Endodermal cell (in vitro differentiated cells): ENCODE results near the gene PAQR9. TPM values are rescaled to one million over a fixed set of nuclear protein-coding genes. Genes with fewer than 3 reads are reported as not detected.

ENCODE experiments used
- DNase-seq: peaks from one replicate; pipeline ENCODE4 v3.0.0-alpha.2; 2017
- H3K27ac ChIP-seq: 2 replicates; pipeline ENCODE4 v1.5.1; 2013; ENCODE audit warnings: mild to moderate bottlenecking, low read depth, low read length, moderate library complexity
- H3K27me3 ChIP-seq: 2 replicates; pipeline ENCODE4 v1.6.1; 2013; ENCODE audit warnings: mild to moderate bottlenecking, low read length, moderate library complexity; ENCODE audit not compliant: insufficient read depth, control insufficient read depth, poor library complexity, severe bottlenecking
- H3K36me3 ChIP-seq: 2 replicates; pipeline ENCODE4 v1.7.0; 2013; ENCODE audit warnings: mild to moderate bottlenecking, low read length, moderate library complexity; ENCODE audit not compliant: control insufficient read depth, insufficient read depth
- H3K4me1 ChIP-seq: one replicate; pipeline ENCODE4 v1.7.0; 2013; ENCODE audit warnings: low read length; ENCODE audit not compliant: control insufficient read depth, insufficient read depth
- H3K4me3 ChIP-seq: 2 replicates; pipeline ENCODE4 v1.5.1; 2013; ENCODE audit warnings: mild to moderate bottlenecking, low read length, moderate library complexity
- H3K9ac ChIP-seq: 2 replicates; pipeline ENCODE4 v1.6.1; 2013; ENCODE audit warnings: mild to moderate bottlenecking, low read length, moderate library complexity; ENCODE audit not compliant: poor library complexity, severe bottlenecking; ENCODE audit errors: extremely low read depth
- H3K9me3 ChIP-seq: 2 replicates; pipeline ENCODE4 v1.6.1; 2013; ENCODE audit warnings: mild to moderate bottlenecking, low read length, moderate library complexity; ENCODE audit not compliant: control insufficient read depth
- H3K27ac Mint-ChIP-seq: 2 replicates; pipeline ENCODE4 v1.8.0; 2020; ENCODE audit warnings: mixed read lengths
- H3K27me3 Mint-ChIP-seq: 2 replicates; pipeline ENCODE4 v1.8.0; 2021; ENCODE audit warnings: mild to moderate bottlenecking, mixed read lengths; ENCODE audit not compliant: insufficient read depth
- H3K36me3 Mint-ChIP-seq: 2 replicates; pipeline ENCODE4 v1.8.0; 2020; ENCODE audit warnings: low read depth, mixed read lengths
- H3K4me1 Mint-ChIP-seq: 2 replicates; pipeline ENCODE4 v1.8.0; 2020; ENCODE audit warnings: mixed read lengths
- H3K4me3 Mint-ChIP-seq: 2 replicates; pipeline ENCODE4 v1.8.0; 2020; ENCODE audit warnings: mild to moderate bottlenecking, moderate library complexity, mixed read lengths
- H3K9me3 Mint-ChIP-seq: 2 replicates; pipeline ENCODE4 v1.8.0; 2020; ENCODE audit warnings: mild to moderate bottlenecking, mixed read lengths
- WGBS, 2 experiments: methylation state at CpG; one replicate each; pipeline versions ENCODE4 v1.1.5 to v1.1.7; 2013; ENCODE audit warnings: missing lambda C conversion rate in 2 of 2, mixed read lengths in 1 of 2; ENCODE audit not compliant: insufficient coverage in 1 of 2, insufficient read length in 1 of 2; 5-methylcytosine and 5-hydroxymethylcytosine counted together
- total RNA-seq, 2 donors: library from RNA; stranded (reverse); fragmentation: NEBNext Ultra II Directional in 1 of 2; extraction: Animal tissue kit (Norgen Biotek cat#: 25700) in 1 of 2; gene quantifications; 2 replicates in 1 of 2; 3 replicates in 1 of 2; pipeline ENCODE4 v1.2.1, GENCODE V29; 2021
- TF ChIP-seq, protein P1 (sequence below): fragments of 200-600 bp; sonication (generic); conservative IDR thresholded peaks from 2 replicates; pipeline ENCODE4 v1.5.0; 2021; ENCODE audit warnings: antibody characterized with exemption, mild to moderate bottlenecking

The PAQR9 gene
- total RNA-seq, 2 donors from 2014 or later: 4.2 to 11.1 TPM

- Mint-ChIP-seq H3K9me3 (no peaks in the 10 kb centered on the region), H3K4me1 (peaks cover 21% of the 10 kb centered on the region), H3K27ac (peak overlapping the region; percentile 99), H3K27me3 (no peaks in the 10 kb centered on the region), H3K4me3 (peak overlapping the region; percentile 80), H3K36me3 (no peaks in the 10 kb centered on the region)
- H3K4me1 ChIP-seq: peaks cover 6% of the 10 kb centered on the region
- TF ChIP-seq, protein P1, sequence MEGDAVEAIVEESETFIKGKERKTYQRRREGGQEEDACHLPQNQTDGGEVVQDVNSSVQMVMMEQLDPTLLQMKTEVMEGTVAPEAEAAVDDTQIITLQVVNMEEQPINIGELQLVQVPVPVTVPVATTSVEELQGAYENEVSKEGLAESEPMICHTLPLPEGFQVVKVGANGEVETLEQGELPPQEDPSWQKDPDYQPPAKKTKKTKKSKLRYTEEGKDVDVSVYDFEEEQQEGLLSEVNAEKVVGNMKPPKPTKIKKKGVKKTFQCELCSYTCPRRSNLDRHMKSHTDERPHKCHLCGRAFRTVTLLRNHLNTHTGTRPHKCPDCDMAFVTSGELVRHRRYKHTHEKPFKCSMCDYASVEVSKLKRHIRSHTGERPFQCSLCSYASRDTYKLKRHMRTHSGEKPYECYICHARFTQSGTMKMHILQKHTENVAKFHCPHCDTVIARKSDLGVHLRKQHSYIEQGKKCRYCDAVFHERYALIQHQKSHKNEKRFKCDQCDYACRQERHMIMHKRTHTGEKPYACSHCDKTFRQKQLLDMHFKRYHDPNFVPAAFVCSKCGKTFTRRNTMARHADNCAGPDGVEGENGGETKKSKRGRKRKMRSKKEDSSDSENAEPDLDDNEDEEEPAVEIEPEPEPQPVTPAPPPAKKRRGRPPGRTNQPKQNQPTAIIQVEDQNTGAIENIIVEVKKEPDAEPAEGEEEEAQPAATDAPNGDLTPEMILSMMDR: no peak
- 66% methylated on average over 4 of the region's 4 CpGs; no CpG with 5 or more reads in 1 of the 2 experiments for WGBS, 2 experiments
- H3K36me3 ChIP-seq: no peaks in the 10 kb centered on the region
- no peaks in the 10 kb centered on the region for H3K27me3 ChIP-seq
- no peak overlapping the region for H3K27ac ChIP-seq
- H3K4me3 ChIP-seq: peak overlapping the region; percentile 92
- H3K9ac ChIP-seq: peak overlapping the region; percentile 94
- DNase-seq: no peak
- H3K9me3 ChIP-seq: no peaks in the 10 kb centered on the region
Observed at GRCh38 chr3:142999881-143000280, 36.4 kb upstream of the PAQR9 start.

DNA sequence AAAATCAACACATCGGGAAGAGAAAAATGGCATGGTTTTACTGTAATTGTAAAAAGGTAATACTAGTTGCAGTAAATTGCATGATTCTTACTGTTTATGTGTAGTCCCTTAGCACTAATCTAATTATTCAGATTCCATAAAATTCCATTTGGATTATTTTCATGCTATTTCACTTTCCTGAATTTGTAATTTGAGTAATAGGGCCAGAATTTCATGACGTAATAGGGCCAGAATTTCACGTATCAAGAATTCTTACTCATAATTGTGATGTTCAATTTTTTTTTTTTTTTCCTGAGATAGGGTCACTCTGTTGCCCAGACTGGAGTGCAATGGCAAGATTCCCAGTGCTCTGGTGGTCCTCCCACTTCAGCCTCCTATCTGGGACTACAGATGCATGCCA lies 35.0 kb upstream of the PAQR9 start:
- no peak overlapping the region for H3K4me3 Mint-ChIP-seq
- WGBS, 2 experiments: 93 to 96% methylated on average over 3 of the region's 3 CpGs
- Histone ChIP-seq H3K36me3 (no peaks in the 10 kb centered on the region), H3K9me3 (no peaks in the 10 kb centered on the region), H3K27me3 (no peaks in the 10 kb centered on the region), H3K9ac (no peak overlapping the region), H3K27ac (no peak overlapping the region), H3K4me3 (no peak overlapping the region), H3K4me1 (peaks cover 6% of the 10 kb centered on the region)
- no peaks in the 10 kb centered on the region for H3K36me3 Mint-ChIP-seq
- TF ChIP-seq, protein P1: no peak
- no peak overlapping the region for H3K27ac Mint-ChIP-seq
- peaks cover 20% of the 10 kb centered on the region for H3K4me1 Mint-ChIP-seq
- H3K9me3 Mint-ChIP-seq: no peaks in the 10 kb centered on the region
- no peaks in the 10 kb centered on the region for H3K27me3 Mint-ChIP-seq
- no peak for DNase-seq

- Histone ChIP-seq H3K9me3 (no peaks in the 10 kb centered on the region), H3K4me3 (no peak overlapping the region), H3K9ac (no peak overlapping the region), H3K27me3 (no peaks in the 10 kb centered on the region), H3K27ac (no peak overlapping the region), H3K4me1 (peaks cover 6% of the 10 kb centered on the region), H3K36me3 (no peaks in the 10 kb centered on the region)
- Mint-ChIP-seq H3K9me3 (no peaks in the 10 kb centered on the region), H3K27me3 (no peaks in the 10 kb centered on the region), H3K4me1 (peaks cover 14% of the 10 kb centered on the region), H3K36me3 (no peaks in the 10 kb centered on the region), H3K27ac (no peak overlapping the region), H3K4me3 (no peak overlapping the region)
- 57% methylated on average over 2 of the region's 2 CpGs; no CpG with 5 or more reads in 1 of the 2 experiments for WGBS, 2 experiments
- no peak for DNase-seq
- TF ChIP-seq, protein P1: no peak
Observed at GRCh38 chr3:142997330-142997729, 33.9 kb upstream of the PAQR9 start.
